Large intestine (tissue), 3 donors: ENCODE results near the gene TMEM273. TPM values are rescaled to one million over a fixed set of nuclear protein-coding genes. Genes with fewer than 3 reads are reported as not detected.

Experiments used
- DNase-seq, 2 donors: peaks; one replicate each; pipeline versions ENCODE4 v3.0.0 to v3.0.0-alpha.2; 2013
- H3K27ac ChIP-seq: one replicate; pipeline ENCODE4 v1.5.1; 2013; ENCODE audit warnings: low read length
- H3K27me3 ChIP-seq: 2 replicates; pipeline ENCODE4 v1.6.1; 2013; ENCODE audit warnings: low read length; ENCODE audit not compliant: control insufficient read depth, insufficient read depth
- H3K36me3 ChIP-seq: 2 replicates; pipeline ENCODE4 v1.6.1; 2013; ENCODE audit warnings: low read length; ENCODE audit not compliant: control insufficient read depth, insufficient read depth
- H3K4me1 ChIP-seq: one replicate; pipeline ENCODE4 v1.6.1; 2013; ENCODE audit warnings: low read length; ENCODE audit not compliant: control insufficient read depth, insufficient read depth
- H3K4me3 ChIP-seq: one replicate; pipeline ENCODE4 v1.5.1; 2013; ENCODE audit warnings: low read length
- H3K9me3 ChIP-seq: one replicate; pipeline ENCODE4 v1.6.1; 2013; ENCODE audit warnings: mild to moderate bottlenecking, low read depth, low read length, moderate library complexity; ENCODE audit not compliant: control insufficient read depth
- WGBS: methylation state at CpG from one replicate; pipeline ENCODE4 v1.1.5; 2013; ENCODE audit warnings: low lambda C conversion rate; ENCODE audit not compliant: insufficient coverage; 5-methylcytosine and 5-hydroxymethylcytosine counted together
- polyA plus RNA-seq: library from polyadenylated mRNA; unstranded; fragments of 120-200 nt; gene quantifications from one replicate; pipeline ENCODE4 v1.2.1, GENCODE V29; 2013

The TMEM273 gene
- polyA plus RNA-seq, 1 donor: 5.5 TPM

DNA sequence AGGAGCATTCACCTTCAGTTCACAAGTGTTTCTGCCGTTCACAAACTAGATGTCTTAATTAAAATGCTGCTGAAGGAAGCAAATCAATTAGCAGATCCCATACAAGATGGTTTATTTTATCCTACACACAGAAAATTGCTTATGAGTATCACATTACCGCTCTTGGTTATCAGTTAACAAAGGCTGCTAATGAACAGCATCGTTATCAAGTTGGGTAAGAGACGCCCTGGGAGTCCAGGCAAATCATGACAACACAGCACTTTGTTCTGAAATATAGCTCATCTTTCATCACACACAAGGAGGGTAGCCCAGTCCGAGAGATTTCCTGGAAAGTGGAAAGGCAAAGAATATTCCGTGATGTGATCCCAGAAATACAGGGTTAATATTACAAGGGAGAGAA lies 33.5 kb downstream of the TMEM273 start:
- H3K4me3 ChIP-seq: no peak overlapping the region
- H3K27me3 ChIP-seq: no peaks in the 10 kb centered on the region
- H3K27ac ChIP-seq: no peak overlapping the region
- H3K9me3 ChIP-seq: no peaks in the 10 kb centered on the region
- no peaks in the 10 kb centered on the region for H3K36me3 ChIP-seq
- no peak for DNase-seq
- no peaks in the 10 kb centered on the region for H3K4me1 ChIP-seq
- WGBS: 50% methylated on average over 1 of the region's 6 CpGs

DNA sequence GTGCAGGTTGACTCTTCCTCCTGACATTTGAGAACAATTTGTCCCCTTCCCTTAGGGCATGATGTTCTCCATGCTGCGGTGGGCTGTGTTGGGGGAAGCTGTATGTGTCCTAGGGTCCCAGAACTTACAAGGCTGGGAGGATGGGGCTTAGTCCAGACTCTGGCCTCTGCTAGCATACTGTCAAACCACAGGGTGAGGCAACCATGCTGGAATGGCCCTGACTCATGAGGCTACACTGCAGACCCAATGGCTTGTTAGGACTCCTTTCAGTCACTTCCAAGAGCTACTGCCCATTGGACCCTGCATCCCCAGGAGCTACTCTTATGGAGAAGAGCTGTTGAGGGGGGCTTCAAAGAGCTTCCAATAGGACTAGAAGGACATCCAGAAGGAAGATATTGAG lies 34.2 kb downstream of the TMEM273 start:
- DNase-seq: no peak
- no CpG with 5 or more reads among the region's 1 CpG for WGBS
- no peak overlapping the region for H3K4me3 ChIP-seq

DNA sequence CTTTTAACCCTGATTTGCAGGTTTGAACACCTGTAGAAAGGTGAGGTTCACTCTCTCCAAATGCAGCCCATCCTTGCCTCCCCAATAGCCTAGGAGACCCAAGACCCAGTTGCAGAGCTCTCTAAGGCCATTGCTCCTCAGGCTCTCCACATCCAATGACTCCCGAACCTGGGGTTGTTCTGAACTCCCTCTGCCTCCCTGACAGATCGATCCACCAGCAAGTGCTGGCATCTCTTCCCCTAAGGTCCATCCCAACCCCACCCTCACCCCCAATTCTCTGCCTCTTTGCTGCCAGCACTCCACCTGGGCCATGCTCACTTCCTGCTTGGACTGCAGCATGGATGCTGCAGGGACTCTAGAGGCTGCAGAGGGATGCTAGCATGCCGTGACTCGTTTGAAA lies 35.1 kb downstream of the TMEM273 start:
- H3K27me3 ChIP-seq: no peaks in the 10 kb centered on the region
- no peak overlapping the region for H3K27ac ChIP-seq
- no peaks in the 10 kb centered on the region for H3K36me3 ChIP-seq
- no CpG with 5 or more reads among the region's 4 CpGs for WGBS
- DNase-seq: no peak
- no peaks in the 10 kb centered on the region for H3K9me3 ChIP-seq
- H3K4me3 ChIP-seq: no peak overlapping the region
- no peaks in the 10 kb centered on the region for H3K4me1 ChIP-seq

More for the DNA sequence above, 34.2 kb downstream of the TMEM273 start:
- H3K9me3 ChIP-seq: no peaks in the 10 kb centered on the region
- H3K36me3 ChIP-seq: no peaks in the 10 kb centered on the region
- no peak overlapping the region for H3K27ac ChIP-seq
- no peaks in the 10 kb centered on the region for H3K27me3 ChIP-seq
- no peaks in the 10 kb centered on the region for H3K4me1 ChIP-seq

DNA sequence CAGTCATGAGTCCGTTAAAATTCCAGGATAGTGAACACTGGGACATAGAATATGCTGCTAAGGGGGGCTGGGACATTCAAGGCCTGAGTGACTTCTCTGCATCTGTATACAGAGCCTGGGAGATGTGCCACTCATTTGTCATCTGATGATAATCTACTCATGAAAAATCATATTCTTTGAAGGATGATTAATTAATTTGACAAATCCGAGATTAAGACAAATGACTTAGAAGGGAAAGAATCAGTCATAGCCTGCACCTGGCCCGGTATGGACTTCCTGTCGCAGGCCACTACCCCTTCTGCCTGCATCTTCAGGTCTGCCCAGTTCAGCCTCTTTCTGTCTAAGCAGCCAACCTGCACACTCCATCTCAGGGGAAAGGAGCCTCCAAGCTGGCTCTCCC lies 35.5 kb downstream of the TMEM273 start:
- Histone ChIP-seq H3K27ac (no peak overlapping the region), H3K27me3 (no peaks in the 10 kb centered on the region), H3K4me3 (no peak overlapping the region), H3K4me1 (no peaks in the 10 kb centered on the region), H3K9me3 (no peaks in the 10 kb centered on the region), H3K36me3 (no peaks in the 10 kb centered on the region)
- DNase-seq: no peak
- no CpG with 5 or more reads among the region's 4 CpGs for WGBS

DNA sequence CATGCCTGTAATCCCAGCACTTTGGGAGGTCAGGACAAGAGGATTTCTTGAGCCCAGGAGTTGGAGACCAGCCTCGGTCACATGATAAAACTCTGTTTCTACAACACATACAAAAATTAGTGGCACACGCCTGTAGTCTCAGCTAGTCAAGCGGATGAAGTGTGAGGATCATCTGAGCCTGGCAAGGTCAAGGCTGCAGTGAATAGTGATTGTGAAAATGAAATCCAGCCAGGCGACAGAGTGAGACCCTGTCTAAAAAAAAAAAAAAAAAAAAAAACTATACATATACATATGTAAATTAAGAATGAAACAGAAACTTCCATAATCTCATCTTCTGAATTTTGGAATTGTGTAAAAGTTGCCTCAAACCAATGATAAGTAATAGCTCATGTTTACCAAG lies 36.2 kb downstream of the TMEM273 start:
- H3K36me3 ChIP-seq: no peaks in the 10 kb centered on the region
- no peak for DNase-seq
- WGBS: no CpG with 5 or more reads among the region's 4 CpGs
- no peak overlapping the region for H3K27ac ChIP-seq
- no peaks in the 10 kb centered on the region for H3K9me3 ChIP-seq
- no peaks in the 10 kb centered on the region for H3K4me1 ChIP-seq
- H3K4me3 ChIP-seq: no peak overlapping the region
- H3K27me3 ChIP-seq: no peaks in the 10 kb centered on the region

DNA sequence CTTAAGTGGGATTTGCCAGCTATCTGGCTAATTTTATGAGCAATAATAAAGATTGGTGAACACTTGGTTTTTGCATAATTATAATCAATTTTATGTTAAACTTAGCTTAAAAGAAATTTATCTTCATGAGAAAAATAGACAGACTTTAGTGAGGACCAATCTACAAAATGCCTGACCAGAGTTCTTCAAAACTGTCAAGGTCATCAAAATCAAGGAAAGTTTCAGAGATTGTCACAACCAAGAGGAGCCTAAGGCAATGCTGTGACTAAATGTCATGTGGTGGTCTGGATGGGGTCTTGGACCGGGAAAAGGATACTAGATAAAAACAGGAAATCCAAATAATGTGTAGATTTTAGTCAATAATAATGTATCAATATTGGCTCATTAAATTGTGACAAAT lies 36.7 kb downstream of the TMEM273 start:
- no peaks in the 10 kb centered on the region for H3K27me3 ChIP-seq
- H3K27ac ChIP-seq: no peak overlapping the region
- H3K9me3 ChIP-seq: no peaks in the 10 kb centered on the region
- no peaks in the 10 kb centered on the region for H3K36me3 ChIP-seq
- 100% methylated on average over 1 of the region's 1 CpG for WGBS
- no peak overlapping the region for H3K4me3 ChIP-seq
- no peaks in the 10 kb centered on the region for H3K4me1 ChIP-seq
- no peak for DNase-seq

DNA sequence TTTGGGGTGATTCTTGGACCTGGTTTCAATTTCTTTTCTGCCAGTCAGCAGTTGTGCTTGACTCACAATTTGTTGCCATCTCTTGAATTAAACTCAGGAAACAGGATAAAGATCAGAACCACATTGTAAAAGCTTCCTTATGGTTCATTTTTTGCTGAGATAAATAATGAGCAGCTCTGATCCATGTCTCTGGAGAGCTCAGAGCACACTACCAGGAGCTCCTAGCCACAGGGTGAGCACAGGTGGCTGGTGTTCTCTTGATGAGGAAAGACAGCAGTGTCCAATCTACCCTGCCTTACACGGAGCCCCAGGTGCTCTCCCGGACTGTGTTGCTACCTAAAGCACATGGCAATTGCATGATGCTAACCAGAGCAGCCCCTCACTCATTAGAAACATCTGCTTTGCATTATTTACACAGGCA lies 37.2 kb downstream of the TMEM273 start:
- Histone ChIP-seq H3K27me3 (no peaks in the 10 kb centered on the region), H3K27ac (no peak overlapping the region), H3K36me3 (no peaks in the 10 kb centered on the region), H3K9me3 (no peaks in the 10 kb centered on the region), H3K4me3 (no peak overlapping the region), H3K4me1 (no peaks in the 10 kb centered on the region)
- WGBS: no CpG with 5 or more reads among the region's 2 CpGs
- DNase-seq: no peak

DNA sequence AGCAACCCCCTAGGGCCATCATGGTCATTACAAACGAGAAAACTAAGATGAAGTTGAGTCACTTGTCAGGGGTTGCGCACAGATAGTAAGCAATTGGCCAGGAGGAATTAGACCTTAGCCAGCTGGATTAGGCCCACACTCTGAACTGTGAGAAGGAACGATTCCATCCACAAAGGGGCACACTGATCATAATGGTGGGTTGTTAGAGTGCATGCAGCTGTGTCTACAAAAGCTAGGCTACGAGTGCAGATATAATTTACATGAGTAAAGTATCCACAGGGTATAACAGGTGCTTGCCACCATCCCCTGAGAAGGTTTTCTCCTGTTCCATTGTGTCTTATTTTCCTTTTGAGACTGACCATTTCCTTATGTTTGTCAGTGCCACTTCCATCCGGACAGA lies 37.8 kb downstream of the TMEM273 start:
- DNase-seq: no peak
- no peaks in the 10 kb centered on the region for H3K27me3 ChIP-seq
- no peaks in the 10 kb centered on the region for H3K9me3 ChIP-seq
- 80% methylated on average over 1 of the region's 5 CpGs for WGBS
- H3K4me3 ChIP-seq: no peak overlapping the region
- no peaks in the 10 kb centered on the region for H3K36me3 ChIP-seq
- no peaks in the 10 kb centered on the region for H3K4me1 ChIP-seq
- H3K27ac ChIP-seq: no peak overlapping the region

DNA sequence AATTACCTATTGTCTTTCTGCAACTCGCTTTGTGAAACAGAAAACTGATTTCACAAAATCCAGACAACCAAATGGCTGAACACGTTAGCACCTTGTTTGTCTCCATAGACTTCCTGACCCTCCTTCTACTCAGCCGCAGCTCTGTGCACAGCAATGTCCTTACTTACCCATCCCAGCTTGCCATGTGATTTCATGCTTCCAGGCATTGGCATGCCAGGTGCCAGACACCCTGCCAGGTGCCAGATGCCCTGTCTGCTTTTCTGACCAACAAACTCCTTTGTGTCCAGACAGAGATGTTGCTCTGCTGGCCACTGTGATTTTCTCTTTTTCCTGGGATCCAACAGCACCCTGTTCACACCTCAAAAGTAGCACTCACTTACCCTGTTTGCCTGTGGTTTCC lies 38.3 kb downstream of the TMEM273 start:
- Histone ChIP-seq H3K27ac (no peak overlapping the region), H3K4me3 (no peak overlapping the region), H3K36me3 (no peaks in the 10 kb centered on the region), H3K9me3 (no peaks in the 10 kb centered on the region), H3K4me1 (no peaks in the 10 kb centered on the region), H3K27me3 (no peaks in the 10 kb centered on the region)
- no peak for DNase-seq
- 76% methylated on average over 2 of the region's 3 CpGs for WGBS

DNA sequence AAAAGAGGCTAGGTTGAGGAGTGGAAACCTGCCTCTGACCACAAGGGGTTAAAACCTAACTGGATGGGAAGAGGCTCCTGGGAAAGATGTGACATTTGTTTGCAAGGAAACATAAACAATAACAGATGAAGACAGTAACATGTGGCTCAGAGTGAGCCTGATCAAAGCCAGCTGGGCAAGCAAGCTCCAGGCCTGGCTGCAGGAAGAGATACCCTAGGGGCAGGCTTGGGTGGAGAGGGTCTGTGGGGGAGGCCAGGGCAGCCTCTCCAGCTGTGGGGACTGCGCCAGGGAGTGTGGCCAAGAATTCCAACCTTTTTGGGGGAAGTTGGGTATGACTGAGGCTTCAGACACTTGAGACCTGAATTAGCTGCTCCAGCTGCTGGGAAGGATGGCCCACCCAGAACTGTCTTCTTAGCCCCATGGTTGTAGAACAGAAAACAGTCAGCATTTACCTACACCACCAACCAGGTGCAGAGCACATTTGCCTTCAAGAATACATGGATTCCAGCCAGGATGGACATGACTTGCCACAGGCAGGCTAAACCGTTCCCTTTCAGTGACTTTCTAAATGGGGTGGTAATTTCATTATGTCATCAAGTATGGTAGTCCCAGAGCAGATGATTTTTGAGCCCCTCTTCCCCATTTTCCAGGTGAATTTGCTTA lies 44.0 kb downstream of the TMEM273 start:
- peaks cover 5% of the 10 kb centered on the region for H3K27me3 ChIP-seq
- no peaks in the 10 kb centered on the region for H3K36me3 ChIP-seq
- no peak for DNase-seq
- no peaks in the 10 kb centered on the region for H3K4me1 ChIP-seq
- no peaks in the 10 kb centered on the region for H3K9me3 ChIP-seq
- H3K4me3 ChIP-seq: no peak overlapping the region
- no peak overlapping the region for H3K27ac ChIP-seq
- WGBS: no CpG with 5 or more reads among the region's 2 CpGs

DNA sequence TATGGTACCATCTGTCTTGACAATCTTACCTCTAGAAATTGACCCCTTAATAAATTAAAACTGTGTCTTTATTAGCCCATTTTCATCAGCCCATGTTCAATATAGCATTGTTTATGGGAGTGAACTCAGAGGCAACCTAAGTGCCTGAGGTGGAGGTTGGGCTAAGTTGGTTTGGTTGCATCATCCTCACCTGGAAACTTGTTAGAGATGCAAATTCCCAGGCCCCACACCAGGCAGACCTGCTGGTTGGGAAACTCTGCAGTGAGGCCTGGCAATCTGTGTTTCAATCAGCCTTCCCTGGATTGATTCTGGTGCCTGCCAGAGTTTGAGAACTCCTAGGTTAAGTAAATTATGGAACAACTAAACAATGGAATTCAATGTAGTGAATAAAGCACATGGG lies 44.9 kb downstream of the TMEM273 start:
- no peaks in the 10 kb centered on the region for H3K4me1 ChIP-seq
- H3K4me3 ChIP-seq: no peak overlapping the region
- H3K27me3 ChIP-seq: peaks cover 5% of the 10 kb centered on the region
- no peak overlapping the region for H3K27ac ChIP-seq
- H3K36me3 ChIP-seq: no peaks in the 10 kb centered on the region
- no peak for DNase-seq
- no peaks in the 10 kb centered on the region for H3K9me3 ChIP-seq
